GM18511 (cell line): Measurements from ENCODE around the gene DYNC1H1.
"Not testable (repeated sequence)": the region's sequence is repeated elsewhere in the genome, so short reads cannot be mapped to it uniquely, and the experiment has no call there.

ENCODE experiments used
- ATAC-seq: cut with Tn5 transposase; IDR thresholded peaks from one replicate; pipeline ENCODE4 v1.9.1; 2021; ENCODE audit warnings: mild to moderate bottlenecking, moderate library complexity; ENCODE audit not compliant: unreplicated experiment

DYNC1H1 gene

DNA sequence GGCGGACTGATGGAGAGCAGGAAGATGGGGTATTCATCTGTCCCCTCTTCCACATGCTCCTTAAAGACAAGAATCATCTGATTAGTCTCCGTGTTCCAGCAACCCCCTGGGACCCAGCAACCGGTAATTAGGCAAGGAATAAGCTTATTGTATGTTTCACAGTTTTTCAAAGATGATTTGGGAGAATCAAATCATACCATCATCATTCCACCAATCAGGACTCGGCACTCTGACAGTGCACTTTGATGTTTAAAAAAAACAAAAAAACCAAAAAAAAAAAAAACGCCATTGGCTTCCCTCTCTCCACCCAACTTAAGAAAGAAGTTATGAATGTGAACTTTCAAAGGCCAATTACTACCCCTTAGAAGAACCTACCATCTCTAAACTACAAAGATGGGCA is 1.3 kb upstream of the DYNC1H1 start:
- ATAC-seq: no peak

DNA sequence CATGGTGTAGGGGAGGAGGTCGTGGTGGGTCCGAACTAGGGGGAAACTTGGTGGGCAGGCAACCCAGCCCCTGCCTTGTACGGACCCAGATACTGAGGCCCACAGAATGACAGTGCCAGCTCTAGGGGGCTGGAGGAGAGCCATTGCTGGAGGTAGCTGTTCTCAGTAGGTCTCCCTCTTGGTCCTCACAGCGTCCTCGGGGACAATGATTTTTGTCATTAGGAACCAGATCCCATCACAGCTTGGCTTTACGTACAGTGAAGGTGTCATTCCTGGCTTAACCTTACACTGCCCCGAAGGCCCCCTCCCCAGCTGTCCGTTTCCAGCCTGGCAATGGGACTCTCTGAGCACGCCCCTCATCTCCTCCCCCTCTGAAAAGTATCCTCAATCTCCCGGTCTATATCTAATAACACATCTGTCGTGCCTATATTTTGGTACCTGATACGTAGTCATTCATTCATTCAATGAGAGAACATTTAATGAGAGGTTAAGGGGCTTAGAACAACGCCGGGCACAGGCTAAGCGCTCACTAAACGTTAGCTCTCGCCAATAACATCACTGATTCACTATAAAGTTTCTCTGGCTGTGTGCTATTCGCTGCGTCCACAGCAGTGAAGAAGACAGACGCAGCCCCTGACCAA is 597 bp upstream of the DYNC1H1 start:
- ATAC-seq: no peak

DNA sequence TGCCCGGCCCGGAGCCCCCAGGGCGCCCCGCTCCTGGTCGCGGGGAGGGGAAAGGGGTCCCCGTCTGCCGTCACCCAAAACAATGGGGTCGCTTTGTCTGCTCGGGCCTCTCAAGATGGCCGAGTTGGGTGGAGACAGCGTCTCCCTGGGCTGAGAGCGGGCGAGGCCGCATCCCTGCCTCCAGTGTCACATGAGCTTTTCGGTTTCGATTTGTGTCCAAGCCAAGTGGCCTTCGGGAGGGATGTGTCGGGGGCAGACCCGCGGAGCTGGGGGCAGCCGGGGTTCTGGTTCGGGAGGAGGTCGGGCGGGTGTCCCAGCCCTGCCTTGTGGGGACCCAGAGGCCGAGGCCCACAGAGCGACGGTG is 790 bp downstream of the DYNC1H1 start:
- peak; percentile 46 for ATAC-seq

DNA sequence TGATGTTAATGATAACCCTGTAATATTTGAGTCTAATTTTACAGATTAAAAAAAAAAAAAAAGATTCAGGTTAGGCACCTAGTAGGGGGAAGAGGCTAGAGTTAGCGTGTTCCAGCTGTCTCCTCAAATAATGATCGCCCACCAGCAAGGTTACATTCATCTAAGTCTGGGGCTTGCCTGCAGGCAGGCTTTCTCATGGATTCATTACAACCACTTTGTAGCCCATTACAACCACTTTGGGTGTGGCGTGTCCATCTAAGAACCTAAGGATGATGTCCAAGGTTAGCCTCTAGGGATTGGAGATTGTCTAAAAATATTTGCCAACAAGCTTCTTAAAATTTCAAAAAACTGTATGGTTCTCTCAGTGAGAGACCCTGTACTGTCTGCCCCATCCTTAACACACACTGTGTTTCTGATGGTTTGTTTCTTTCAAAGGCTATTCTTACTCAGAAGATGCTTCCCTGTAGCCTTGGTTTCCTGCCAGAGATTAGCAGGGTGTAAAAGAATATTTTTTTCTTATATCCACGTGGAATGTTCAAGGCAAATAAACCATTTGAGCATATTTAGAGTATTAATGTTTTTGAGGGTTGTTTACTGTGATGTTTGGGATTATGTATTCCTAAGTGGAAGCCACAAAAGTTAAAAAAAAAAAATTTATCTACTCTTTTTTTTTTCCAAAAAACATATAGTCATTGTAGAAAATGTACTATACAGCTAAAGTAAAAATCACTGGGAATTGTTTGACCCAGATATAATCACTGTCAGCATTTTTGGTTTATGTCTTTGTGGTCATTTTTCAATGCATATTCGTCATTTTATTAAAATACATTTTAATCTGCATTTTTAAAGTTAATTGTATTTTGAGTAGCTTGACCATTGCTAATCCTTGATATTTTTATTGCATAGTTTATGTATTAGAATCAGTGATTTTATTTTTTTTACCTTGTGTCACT is 1.7 kb downstream of the DYNC1H1 start:
- ATAC-seq: no peak

DNA sequence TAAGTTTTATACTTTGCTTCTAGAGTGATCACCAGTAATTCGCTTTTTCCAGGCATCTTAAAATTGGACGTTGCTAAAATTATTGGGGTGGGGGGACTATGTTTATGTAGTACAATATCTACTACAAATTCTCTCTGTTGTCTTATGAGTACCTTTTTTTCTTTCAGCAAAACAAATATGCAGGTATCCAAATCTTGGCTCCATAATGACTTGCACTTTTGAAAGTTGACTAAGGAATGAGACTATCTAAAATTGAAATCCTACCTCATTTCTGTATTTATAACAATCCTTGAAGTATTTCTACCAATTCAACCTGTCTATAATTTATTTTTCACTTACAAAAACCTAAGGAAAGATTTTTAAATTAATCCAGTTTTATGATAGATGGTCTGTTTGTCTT is 2.4 kb downstream of the DYNC1H1 start:
- no peak for ATAC-seq

DNA sequence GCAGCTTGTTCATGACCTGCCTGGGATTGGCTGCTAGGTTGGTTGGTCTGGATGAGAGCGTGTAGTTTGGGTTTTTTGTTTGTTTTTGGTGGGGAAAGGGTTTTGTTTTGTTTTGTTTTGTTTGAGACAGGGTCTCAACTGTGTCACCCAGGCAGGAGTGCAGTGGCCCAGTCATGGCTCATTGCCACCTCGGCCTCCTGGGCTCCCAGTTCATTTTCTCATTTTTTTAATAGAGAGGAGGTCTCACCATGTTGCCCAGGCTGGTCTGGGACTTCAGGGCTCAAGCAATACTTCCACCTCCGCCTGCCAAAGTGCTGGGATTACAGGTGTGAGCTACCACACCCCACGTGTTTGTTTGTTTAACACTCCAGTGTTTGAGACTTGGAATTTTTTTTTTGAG is 3.8 kb downstream of the DYNC1H1 start:
- ATAC-seq: no peak

DNA sequence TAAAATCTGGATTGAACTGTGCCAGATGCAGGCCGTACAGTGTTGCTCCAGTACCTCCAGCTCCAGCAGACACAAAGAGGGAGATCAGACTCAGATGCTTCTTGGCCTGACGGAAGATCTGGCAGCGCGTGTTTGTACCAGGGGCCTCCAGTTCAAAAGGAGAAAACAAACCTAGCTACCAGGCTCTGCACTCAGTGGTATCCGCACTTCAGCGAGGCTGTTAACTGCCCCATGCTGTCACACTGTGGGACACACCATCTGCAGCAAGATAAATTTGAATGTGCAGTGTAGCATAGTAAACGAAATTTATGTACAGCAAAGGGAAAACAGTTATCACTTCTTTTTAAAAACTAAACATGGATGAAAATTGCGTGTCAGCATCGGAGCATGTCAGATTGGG is 5.1 kb downstream of the DYNC1H1 start:
- no peak for ATAC-seq

DNA sequence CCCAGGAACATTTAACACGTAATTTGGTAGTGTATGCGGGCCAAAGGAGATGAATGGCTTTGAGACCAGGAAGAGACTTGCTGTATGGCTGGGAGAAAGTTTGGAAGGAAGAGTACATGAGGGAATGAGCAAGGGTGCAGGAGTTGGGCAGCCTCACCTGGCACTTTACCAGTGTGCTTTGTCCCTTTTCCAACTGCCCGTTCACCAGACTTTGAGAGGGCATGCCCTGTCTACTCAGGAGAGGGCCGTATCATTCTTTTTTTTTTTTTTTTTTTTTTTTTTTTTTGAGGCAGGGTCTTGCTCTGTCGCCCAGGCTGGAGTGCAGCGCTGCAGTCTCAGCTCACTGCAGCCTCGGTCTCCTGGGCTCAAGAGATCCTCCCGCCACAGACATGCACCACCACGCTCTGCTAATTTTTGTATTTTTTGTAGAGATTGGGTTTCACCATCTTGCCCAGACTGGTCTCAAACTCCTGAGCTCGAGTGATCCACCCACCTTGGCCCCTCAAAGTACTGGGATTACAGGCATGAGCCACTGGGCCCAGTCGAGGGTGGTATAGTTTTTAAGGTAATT is 6.5 kb downstream of the DYNC1H1 start:
- no peak for ATAC-seq

DNA sequence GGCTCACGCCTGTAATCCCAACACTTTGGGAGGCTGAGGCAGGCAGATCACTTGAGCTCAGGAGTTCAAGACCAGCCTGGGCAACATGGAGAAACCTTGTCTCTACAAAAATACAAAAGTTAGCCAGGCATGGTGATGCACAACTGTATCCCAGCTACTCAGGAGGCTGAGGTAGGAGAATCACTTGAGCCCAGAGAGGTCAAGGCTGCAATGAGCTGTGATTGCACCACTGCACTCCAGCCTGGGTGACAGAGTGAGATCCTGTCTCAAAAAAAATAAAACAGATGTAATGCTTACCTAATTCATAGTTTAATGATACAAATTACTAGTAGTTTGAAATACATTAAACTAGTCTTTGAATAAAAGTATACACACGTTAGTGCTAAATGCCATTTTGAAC is 7.1 kb downstream of the DYNC1H1 start:
- not testable (repeated sequence) for ATAC-seq

DNA sequence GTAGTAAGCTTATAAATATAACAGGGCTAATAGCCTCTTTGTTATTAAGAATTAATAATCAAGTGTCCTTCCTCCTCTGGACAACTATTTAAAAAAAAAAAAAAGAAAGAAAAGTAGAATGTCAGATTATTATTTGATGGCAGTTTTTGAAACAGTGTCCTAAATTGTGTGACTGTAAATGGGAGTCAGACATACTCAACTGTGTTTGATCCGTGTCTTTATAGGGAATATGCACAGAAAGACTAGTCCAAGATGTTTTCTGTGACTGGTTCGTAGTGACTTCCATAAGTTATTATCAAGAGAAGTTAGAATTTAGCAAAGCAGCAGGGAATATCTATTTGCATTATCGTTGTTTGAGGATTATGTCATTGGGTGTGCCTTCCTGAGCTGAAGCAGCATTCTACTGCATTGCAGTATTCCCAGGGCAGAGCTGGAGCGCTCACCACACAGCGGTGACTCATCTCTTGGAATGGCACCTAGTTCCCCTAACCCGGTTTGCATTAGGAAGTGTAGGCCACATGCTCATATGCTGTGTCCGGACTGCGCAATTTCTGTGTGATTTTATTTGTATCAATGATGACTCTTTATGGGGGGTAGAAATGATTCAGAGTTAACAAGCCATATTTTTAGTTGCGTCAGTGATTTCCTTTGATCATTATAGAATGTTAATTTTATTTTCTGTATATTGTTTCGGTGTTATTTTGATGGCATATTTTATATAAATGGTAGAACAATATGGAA is 7.9 kb downstream of the DYNC1H1 start:
- ATAC-seq: no peak

DNA sequence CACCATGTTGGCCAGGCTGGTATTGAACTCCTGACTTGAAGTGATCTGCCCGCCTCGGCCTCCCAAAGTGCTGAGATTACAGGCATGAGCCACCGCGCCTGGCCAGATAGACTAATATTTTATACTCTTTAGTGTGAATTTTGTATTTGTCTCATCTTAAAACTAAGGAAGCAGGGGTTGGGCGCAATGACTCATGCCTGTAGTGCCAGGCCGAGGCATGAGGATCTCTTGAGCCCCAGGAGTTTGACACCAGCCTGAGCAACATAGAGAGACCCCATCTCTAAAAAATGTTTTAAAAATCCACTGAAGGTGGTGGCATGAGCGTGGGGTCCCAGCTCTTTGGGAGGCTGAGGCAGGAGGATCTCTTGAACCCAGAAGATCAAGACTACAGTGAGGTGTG is 9.0 kb downstream of the DYNC1H1 start:
- no peak for ATAC-seq

DNA sequence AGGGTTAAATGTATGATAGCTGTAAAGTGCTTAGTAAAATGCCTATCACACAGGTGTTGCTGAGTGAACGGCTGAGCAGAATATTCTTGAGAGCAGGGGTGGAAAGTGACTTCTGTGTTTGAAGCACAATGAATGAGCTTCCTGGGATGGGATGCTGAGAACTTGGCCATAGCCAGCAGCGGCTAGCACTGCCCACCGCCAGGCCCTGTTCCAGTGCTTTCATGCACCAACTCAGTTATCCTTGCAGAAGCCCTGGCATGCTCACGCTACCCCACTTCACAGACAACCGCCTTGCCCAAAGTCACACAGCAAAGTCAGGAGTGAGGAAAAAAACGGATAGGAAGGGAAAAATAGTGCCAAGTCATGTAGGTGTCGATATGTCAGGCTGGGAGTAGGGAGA is 10.9 kb downstream of the DYNC1H1 start:
- ATAC-seq: no peak

DNA sequence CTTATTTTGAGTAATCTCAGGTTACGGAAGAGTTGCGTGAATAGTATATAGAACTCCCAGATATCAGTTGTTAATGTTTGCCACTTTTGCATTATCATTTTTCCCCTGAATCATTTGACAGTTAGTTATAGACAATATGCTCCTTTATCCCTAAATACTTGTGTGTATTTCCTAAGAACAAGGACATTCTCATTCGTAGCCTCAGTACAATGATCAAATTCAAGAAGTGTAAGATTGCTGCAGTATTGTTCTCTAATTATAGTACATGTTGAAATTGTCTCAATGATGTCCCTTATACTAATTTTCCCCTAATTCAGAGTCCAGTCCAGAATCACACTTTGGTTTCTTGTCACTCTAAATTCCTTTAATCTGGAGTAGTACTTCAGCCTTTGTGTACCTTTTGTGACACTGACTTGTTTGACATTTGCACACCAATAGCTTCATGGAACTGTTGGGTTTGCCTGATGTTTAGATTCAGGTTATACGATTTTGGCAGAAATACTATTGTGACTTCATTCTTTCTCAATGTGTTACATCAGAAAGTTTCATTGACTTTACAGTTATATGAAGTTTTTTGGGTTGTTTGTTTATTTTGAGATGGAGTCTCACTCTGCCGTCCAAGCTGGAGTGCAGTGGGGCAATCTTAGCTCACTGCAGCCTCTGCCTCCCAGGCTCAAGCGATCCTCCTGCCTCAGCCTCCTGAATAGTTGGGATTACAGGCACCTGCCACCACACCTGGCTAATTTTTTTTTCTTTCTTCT is 13.1 kb downstream of the DYNC1H1 start:
- ATAC-seq: no peak

DNA sequence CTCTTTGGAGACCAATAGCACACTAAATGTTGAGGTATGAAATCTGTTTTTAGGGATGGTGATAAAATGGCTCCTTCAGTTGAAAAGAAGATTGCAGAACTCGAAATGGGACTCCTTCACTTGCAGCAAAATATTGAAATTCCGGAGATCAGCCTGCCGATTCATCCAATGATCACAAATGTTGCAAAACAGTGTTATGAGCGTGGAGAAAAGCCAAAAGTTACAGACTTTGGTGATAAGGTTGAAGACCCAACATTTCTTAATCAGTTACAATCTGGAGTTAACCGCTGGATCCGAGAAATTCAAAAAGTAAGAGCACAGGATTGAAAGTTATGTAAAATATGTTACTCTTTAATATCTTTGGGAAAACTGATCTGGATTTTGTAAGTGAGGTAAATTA is 15.3 kb downstream of the DYNC1H1 start:
- ATAC-seq: no peak

DNA sequence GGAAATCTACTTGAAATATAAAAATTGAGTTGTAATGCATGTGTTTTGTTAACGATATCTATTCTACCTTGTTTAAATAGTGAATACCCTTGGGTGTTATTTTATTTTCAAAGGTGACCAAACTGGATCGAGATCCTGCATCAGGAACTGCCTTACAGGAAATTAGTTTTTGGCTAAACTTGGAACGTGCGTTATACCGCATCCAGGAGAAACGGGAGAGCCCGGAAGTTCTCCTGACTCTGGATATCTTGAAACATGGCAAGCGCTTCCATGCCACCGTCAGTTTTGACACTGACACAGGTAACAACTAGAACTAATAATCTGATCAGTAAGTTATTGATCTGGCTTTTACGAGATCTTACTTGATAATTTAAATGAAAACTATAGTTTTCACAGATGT is 15.9 kb downstream of the DYNC1H1 start:
- no peak for ATAC-seq

DNA sequence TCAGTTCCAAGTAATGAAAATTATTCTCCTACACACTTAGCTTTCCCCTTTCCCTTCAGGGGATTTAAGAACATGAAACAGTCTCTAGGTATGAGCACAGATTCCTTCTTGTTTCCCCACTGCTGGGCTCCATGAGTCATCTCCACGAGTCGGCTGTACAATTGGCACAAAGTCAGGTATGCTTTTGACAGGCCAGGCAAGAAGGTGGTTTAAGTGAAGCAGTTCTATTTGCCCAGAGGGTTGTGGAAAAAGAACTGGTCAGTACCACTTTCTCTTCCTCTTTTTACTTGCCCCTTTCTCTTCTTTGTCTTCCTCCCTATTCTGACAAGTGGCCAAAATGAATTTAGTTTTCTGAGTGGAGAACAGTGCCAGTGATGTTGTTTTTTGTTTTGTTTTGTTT is 16.3 kb downstream of the DYNC1H1 start:
- ATAC-seq: peak; percentile 99

DNA sequence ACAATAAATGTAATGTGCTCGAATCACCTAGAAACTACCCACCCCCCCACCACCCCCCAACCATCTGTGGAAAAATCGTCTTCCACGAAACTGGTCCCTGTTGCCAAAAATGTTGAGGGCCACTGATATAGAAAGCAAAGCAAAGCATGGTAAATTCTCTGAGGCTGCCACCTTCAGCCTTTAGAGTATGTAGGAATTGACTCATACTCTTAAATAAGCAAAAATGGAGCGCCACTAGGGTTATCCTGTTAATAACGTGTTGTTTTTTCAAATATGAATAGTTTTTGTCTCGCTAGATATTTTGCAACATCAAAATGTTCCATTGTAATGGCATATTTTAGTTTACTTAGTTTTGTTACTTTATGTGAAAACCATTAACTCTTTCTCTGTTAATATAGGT is 18.2 kb downstream of the DYNC1H1 start:
- no peak for ATAC-seq

DNA sequence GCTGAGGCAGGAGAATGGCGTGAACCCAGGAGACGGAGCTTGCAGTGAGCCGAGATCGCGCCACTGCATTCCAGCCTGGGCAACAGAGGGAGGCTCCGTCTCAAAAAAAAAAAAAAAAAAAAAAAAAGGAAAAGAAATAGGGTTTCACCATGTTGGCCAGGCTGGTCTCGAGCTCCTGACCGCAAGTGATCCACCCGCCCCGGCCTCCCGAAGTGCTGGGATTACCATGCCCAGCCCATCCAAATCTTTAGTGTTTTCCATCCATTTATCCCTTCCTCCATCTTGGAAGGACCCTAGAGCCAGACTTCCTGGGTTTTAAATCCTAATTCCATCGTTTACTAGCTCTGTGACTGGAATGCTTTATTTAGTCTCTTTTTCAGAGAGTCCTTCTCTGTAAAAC is 20.5 kb downstream of the DYNC1H1 start:
- ATAC-seq: not testable (repeated sequence)

DNA sequence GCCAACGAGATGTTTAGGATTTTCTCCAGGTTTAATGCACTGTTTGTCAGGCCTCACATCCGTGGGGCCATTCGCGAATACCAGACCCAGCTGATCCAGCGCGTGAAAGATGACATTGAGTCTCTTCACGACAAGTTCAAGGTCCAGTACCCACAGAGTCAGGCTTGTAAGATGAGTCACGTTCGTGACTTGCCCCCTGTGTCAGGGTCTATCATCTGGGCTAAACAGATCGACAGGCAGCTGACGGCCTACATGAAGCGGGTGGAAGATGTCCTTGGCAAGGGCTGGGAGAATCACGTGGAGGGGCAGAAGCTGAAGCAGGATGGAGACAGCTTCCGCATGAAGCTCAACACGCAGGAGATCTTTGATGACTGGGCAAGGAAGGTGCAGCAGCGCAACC is 21.6 kb downstream of the DYNC1H1 start:
- ATAC-seq: no peak

DNA sequence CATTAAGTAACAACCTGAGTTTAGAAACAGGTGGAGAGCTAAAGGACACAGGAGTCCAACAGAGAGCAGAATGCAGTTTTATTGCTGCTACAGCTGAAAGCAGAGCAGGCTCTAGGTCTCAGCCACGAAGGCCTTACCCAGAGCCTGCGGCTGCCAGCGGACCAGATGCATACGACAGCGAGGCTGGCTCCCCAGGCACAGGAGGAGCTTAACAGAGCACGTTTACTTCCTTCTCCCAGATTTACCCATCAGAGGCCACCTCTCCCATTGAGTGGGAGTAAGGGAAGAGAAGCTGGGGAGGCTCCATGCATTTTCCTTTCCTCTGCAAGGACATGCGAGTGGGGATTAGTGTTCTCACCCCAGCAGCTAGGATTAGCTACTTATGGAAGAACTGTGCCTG is 22.6 kb downstream of the DYNC1H1 start:
- no peak for ATAC-seq

DNA sequence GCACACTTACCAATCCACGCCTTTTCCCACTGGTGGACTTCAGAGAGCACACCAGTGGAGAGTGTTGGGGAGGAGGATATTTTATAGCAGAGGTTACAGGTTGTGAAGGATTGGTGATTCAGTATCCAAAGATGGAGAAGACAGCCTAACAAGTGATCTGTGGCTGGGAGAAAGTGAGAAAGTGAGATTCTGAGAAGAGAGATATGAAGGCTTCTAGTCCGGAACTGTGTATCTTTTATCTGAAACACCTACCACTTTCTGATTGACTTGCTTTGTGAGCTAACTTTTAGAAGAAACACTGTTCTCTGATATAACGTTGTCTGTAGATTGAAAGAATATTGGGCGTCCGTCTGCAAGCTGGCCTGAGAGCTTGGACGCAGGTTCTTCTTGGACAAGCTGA is 24.0 kb downstream of the DYNC1H1 start:
- ATAC-seq: no peak
